ENCODE results near the gene MGARP.
"Not testable (repeated sequence)": the region's sequence is repeated elsewhere in the genome, so short reads cannot be mapped to it uniquely, and the experiment has no call there.

MGARP gene

DNA sequence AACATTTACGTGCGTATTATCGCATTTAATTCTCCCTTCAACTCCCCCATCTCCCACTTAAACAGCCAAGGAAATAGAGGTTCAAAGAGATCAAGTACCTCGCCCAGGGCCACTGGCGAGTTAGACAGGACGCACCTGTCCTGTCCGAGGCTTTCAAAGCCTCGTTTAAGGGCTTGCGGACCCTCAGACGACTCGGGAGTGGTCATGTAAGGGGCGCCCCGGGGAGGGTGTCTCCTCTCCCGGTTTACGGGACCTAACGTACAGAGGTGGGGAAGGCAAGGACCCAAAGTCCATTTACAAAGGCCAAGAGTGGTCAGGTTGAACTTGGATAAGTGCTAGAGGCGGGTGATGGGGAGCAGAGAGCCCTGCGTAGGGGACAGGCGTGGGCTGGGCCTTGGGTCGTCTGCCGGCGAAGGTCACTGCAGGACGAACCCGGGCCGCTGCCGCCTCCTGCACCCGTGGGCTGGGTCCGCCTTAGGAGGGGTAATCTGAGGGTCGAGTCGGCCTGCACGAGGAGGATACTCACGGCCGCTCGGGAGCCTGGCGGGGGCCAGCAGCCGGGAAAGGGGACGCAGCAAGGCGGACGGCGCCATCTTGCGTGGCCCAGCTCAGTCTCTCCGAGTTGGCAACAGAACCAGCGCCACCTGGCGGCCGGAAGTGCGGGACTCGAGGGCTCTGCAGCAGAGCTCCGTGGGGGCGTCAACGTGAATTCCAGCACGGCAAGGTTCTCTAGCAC lies 15.3 kb upstream of the MGARP start:
- peak; percentile 63 for DNase-seq

DNA sequence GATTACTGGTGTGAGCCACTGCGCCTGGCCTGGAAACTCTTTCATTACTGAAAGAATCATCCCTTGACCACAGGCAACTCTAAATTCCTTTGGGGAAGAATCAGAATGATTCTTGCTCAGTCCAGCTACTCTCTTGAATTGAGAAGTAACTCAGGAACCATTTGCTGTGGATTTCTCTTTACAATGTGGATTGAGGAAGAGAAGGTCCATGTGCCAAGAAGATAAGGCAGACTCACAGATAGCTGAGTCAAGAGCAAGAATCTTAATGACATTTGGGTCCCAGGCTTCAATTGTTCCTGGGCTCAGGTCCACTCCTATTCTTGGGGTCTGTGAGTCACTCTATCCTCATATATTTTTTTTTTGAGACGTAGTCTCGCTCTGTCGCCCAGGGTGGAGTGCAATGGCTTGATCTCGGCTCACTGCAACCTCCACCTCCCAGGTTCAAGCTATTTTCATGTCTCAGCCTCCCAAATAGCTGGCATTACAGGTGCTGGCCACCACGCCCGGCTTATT lies 6.2 kb upstream of the MGARP start:
- DNase-seq: no peak

DNA sequence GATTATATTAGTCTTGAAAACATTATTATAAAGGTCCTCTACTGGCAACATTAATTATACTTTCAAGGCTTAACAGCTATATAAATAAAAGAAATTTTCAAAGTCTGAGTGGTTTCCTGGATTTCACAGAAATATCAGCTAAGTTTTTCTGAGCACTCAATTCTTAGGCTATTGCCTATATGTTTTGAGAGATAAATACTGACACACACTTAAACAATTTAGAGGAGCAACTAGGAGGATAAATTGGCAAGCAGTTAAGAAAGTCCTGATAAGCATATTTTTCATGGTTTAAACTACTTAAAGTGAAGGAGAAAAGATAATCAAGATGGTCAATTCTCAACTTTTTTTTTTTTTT lies 2.7 kb upstream of the MGARP start:
- no peak for DNase-seq

DNA sequence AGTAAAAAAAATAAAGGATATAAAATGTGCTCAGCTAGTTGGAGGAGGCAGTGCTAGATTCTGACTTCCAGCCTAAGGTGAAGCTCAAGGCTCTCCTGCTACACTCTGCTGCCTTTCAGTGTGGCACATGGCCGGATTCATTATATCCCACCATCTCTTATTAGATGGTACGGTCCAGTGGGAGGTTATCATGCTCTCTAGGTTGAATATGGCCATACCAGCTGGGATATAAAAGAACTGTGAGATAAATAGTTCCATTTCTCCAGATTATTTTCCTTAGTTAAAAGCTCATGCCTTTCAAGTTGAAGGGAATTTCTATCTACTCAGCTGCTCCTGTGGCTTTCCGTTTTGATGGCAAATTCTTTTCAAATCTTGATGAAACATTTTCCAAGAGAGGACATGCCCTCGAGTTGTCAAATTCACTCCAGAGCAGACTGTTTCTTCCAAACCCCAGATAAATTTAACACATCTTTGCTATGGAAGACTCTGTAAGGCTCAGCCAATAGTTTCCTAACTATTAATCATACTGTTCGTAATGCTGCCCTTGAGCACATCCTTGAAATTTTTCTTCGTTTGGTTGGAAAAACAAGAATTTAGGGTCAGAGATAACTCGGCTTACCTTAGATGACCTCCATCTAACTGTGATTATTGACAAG lies 2.2 kb upstream of the MGARP start:
- no peak for DNase-seq

DNA sequence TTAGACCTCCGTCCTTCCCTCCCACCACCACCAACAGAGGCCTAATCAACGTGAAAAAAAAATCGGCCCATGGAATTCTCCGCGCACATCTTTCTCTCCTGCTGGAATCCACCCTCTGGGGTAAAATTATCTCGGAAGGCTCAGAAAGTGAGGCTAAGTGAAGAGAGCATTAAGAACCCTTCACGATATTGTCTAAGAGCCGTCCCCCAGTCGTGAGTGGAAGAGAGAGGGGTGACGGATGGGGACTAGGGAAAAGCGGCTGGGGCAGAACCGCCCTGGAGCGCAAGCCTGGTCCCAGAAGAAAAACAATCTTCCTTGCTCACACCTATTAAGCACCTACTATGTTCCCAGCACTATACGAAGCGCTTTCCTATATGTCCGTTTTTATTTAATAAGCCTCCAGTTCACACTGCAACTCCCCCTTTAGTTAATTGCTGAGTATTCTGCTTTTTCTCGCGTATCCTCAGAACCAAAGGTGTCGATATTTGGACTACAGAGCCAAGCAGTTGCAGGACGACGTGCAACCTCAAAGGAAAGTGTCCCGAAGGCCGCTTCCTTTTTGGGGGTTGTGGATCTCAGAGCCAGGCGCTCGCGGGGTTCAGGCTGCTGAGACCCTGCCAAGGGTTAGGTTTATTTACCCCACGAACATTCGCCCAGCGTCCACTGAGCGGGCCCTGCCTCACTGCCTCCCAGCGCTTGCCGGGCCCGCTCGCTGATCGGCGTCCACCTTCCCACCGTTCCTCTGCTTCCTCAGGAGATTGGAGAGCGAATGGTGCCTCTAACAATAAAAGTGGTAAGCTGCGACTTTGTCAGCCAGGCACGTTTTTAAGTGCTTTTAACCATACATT lies 889 bp downstream of the MGARP start:
- DNase-seq: no peak

DNA sequence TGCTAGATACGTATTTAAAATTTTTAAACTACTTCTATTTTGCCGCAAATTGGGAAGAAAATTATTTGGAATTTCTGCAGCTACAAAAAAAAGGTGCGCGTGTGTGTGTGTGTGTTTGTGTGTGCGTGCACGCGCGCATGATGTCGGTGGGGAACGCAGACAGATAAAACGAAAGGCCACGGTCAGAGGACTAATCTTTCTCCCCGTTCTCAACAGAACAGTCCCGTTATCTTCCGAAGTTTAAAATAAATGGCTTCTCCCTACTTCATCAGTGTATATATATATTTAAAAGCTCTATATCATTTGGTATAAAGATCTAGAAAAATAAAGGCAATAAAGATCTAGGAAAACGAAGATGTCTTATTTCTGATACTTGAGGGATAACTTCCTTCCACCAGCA lies 1.5 kb downstream of the MGARP start:
- DNase-seq: no peak

DNA sequence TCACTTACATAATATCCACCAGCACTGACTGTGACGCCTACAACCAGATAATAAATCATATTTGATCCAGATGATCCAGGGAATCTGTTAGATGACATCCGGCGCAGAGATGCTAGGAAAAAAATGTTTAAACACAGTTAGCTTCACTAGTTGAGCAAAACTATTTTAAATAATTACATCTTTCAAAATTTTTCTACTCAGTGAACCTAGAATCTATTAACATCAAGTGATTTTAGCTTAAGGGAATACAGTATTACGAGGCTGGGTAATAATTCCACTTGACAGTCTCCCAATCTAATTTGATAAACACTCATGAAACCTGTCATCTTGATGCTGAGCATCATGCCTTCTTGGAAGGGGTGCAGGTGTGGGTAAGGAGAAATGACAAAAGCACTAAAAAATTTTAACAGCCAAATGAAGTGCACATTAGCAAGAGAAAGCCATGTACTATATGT lies 4.7 kb downstream of the MGARP start:
- no peak for DNase-seq

DNA sequence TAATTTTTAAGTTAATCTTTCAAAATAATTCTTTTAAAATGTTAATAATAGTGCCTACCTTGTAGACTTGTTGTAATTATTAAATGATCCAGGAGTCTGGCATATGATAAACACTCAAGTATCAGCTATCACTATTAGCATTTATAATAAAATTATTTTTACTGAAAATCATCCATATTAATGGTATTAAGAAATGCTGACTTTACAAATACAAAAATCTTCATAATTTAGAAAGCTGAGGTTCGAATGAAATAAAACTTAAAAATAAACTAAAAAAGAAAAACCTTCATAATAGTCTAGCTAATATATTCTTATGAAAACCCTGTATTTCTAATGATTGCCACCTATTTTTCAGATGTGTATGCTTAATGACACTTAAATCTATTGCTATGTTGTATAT lies 5.2 kb downstream of the MGARP start:
- DNase-seq: no peak

DNA sequence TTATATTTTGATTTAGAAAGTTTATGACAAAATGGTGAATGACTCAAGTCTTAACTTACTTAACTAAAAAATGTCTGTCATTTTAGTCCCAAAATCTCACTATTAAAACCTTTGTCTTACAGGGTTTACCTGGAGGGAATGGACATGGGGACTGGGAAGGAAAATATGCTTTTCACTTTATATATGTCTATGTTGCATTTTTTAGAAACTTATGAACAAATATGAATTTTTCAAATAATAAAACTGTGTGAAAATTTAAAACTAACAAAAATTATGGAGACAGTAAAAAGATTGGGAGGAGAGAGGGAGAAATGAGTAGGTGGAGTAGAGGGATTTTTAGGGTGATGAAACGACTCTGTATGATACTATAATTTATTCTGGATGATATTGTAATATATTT lies 6.2 kb downstream of the MGARP start:
- DNase-seq: no peak

DNA sequence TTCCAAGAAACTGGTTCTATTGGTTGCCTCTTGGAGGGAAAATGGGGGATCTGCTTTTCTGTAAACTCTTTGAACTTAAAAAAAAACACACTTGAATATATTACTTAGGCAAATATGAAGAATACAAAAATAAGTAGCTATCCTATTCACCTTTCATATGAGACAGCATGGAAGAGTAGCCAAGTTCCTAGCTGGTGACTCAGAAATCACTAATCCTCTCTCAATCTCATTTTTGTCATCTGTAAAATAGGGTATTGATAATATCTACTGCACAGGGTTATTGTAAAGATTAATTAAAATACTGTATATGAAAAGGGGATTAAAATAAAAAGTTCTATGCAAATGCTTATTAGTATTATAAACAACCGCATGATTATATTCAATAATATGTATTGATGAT lies 12.7 kb downstream of the MGARP start:
- DNase-seq: no peak

DNA sequence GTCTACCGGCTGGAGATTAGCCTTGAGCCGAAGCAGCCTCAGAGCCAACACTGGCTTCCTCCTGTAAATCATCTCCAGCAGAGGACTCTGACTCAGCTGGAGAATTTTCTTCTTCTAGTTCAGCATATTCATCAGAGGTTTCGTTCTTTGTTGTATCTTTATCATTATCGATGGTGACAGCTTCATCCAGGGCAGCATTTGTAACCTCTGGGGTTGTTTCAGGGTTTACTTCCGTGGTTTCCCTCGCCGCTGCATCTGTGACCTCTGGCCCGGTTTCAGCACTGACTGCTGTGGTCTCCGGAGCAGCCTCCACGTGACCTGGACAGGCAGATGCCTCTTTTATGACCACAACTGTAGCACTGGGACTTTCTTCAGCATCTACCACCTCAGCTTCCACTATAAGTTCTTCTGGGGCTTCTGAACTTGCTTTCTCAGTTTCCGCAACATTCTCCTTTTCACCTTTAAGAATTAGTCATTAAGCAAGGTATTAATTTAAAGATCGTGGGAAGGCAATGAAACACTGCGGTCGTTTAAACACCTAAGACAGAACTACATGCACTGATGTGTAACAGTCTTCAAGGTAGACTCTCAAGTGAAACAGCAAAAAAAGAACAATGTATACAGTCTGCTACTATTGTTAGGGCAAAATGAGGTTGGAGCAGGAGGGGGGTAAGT lies 13.3 kb downstream of the MGARP start:
- DNase-seq: no peak

DNA sequence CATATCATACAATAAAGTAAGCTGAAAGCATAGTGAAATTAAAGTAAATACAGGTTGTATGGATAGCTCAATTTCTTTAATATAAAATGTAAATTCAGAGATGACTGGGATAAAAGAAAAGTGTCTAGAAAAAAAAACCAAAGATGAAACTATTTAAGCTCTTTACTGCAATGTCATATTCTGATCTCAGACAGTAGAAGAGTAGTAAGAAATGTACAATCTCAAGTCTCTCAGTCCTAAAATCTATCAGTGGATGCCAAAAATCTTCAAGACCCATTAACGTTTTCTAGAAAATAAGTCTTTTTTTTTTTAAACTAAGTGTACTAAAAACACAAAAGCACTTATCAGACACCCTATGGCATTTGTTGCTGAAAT lies 13.8 kb downstream of the MGARP start:
- no peak for DNase-seq

DNA sequence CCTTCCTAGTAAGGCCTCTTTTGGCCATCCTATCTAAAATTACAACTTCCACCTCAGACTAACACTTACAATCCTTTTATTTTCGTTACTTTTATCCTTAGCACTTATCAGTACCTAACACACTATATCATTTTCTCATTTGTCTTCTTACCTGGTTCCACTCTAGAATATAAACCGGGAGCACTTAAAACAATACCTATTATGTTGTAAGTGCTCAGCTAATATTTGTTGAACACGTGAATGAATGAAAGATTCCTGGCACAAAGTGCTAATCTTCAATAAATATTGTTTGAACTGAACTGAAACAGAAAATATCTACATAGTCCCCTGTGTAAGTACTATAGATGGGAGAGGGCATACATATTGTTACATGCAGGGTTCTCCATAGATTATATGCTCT lies 14.4 kb downstream of the MGARP start:
- DNase-seq: no peak

DNA sequence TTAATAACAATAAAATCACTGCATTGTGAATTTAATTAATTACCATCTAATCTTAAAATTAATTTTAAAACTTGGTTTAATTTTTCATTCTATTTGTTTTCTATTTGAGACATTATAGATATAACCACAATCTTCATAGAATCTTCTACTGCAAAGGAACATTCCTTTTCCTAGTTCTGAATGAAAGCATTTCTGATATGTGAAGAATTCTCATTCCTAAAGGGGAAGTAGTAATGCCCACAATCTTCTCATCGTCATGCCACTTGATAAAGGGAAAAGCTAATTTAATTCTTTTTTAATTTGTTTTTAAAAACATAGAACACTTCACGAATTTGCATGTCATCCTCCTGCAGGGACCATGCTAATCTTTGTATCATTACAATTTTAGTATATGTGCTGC lies 23.7 kb downstream of the MGARP start:
- no peak for DNase-seq

DNA sequence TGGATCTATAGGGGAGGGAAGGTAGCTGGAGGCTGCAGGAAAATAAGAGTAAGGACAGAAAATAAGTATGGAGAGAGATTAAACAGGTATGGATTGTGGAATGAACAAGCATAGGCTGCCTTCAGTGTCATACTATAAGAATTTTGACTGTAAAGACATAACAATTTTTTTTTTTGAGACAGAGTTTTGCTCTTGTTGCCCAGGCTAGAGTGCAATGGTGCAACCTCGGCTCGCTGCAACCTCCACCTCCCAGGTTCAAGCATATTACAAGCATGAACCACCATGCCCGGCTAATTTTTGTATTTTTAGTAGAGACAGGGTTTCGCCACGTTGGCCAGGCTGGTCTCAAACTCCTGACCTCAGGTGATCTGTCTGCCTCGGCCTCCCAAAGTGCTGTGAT lies 24.4 kb downstream of the MGARP start:
- not testable (repeated sequence) for DNase-seq

DNA sequence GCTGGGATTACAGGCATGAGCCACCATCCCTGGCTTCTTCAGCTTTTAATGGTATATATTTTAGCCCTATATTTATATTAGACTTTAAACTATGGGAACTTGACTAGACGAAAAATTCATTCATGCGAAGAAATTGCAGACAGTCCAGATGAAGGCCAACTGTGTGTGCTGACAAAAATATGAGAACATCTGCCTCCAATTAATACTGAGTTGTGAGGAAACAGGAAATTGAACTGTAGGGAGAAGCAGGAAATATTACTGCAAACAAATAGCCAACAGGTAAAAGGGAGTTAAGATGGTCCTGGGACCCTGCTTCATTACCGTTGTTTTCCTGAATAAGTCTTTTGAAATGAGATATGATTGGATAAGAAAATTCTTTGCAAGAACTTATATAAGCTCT lies 26.3 kb downstream of the MGARP start:
- DNase-seq: no peak

DNA sequence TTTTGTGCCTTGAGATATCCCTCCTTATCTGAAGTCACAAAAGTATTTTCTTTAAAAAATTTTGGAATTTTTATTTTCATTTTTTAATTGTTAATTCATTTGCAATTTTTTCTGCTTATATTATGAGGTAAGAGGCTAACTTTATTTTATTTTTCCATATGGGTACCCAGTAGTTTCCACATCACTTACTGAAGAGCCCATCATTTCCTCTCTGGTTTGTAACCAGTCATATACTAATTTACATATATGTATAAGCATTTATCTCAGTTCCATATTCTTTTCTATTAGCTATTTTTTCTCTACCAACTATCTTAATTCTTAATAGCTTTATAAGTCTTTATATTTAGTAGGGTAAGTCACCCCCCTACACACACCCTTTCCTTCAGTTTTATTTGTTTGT lies 27.0 kb downstream of the MGARP start:
- no peak for DNase-seq

DNA sequence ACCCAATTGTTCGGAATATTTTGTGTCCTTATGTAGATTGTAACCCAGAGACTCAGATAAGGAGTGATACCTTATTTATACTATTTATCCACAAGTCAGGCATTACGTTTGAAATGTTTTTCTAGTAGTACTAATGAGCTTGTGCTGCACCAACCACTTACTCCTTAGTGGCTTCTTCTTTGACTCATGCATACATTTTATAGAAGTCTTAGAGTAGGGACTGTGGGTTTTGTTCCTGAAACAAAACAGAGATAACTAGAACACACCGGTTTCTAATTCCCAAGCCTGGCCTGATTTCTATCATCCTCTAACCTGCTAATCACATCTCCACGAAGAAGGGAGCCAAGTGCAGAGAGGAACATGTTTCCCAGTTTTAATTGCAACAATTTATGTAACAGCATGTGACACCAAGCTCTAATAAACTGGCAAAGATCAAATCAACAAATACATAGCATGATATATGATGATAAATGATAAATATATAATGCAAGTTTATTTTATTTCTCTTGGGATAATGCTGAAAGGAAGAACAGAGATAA lies 32.3 kb downstream of the MGARP start:
- no peak for DNase-seq

DNA sequence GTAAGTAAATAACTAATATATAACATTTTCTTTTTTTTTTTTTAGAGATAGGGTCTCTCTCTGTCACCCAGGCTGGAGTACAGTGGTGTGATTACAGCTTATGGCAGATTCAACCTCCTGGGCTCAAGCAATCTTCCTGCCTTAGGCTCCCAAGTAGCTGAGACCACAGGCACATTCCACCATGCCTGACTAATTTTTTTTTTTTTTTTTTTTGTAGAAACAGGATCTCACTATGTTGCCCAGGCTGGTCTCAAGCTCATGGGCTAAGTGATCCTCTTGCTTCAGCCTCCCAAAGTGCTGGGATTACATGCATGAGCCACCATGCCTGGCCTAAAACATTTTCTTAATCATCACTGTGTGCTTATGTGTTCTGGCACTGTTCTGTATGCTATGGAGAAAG lies 32.8 kb downstream of the MGARP start:
- no peak for DNase-seq

DNA sequence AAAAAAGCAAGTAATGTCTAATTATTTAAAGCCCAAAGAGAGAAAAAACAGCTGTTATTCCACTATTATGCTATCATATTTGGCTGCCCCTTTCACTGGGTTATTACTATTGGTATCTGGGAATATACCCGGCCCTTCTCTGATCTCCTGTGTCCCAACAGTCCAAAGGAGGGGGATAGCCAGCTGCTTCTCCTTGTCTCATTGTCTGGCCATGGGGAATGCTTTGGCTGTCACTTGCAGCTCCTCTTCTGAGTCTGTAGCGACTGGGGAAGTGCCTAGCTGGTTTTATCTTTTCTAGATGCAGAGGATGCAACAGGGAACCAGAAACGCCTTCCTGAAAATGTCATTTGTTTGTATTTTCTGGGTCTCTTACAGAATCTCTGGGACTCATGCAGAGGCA lies 33.9 kb downstream of the MGARP start:
- no peak for DNase-seq

DNA sequence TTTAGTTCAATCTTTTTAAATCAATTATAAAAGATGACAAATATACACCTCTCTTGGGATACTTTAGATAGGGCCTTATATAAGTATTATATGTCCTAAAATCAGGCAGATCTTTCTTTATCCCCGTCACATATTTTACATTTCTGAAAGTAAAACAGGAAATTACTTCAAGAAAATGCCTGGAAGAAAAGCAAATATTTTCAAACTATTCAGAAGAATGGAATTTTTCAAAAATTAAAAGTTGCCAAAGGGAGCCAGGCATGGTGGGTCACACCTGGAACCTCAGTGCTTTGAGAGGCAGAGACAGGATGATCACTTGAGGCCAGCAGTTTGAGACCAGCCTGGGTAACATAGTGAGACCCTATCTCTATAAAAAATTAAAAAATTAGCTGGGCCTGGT lies 34.4 kb downstream of the MGARP start:
- DNase-seq: no peak

DNA sequence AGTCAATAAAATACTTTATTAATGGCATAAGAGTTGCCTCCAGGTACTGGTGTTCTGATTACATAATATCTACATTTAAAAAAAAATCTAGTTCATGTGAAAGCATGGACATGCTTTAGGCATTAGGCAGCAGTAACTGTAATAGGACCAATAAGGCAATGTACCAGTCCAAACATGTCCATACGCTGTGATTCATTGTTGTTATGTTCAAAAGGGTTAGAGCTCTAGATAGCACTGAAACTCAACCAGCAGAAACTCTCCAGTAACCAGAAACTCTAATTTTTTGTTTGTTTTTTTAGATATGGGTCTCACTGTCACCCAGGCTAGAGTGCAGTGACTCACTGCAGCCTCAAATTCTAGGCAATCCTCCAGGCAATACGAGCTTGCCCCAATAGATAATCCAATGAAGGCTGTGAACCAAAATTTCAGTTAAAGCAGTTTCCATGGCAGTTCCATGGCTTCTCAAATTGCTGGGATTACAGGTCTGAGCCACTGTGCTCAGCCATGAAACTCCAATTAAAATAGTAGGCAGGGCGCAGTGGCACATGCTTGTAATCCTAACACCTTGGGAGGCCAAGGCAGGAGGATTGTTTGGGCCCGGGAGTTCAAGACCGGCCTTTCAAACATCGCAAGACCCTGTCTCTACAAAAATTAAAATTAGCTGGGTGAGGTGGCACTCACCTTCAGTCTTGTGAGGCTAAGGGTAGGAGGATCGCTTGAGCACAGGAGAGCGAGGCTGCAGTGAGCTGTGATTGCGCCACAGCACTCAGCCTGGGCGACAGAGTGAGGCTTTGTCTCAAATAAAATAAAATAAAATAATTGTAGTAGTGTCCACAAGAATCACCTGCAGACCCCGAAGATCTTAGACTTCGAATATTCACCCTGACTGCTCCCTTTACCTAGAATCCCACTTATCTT lies 36.3 kb downstream of the MGARP start:
- no peak for DNase-seq
